Naive thymus-derived CD8-positive, alpha-beta T cell (primary cell): ENCODE results near the gene CCDC180. TPM values are rescaled to one million over a fixed set of nuclear protein-coding genes. Genes with fewer than 3 reads are reported as not detected.

Experiments
- ATAC-seq, 2 donors: fragments of 150-1000 bp; cut with Tn5 transposase in 1 of 2; sonication (Bioruptor Pico), chemical (Tn5 transposase) in 1 of 2; 1 replicate in 1 of 2; 2 replicates in 1 of 2; pipeline ENCODE4 v1.10.0; 2021; ENCODE audit warnings: mild to moderate bottlenecking in 2 of 2, moderate library complexity in 2 of 2
- POLR2A ChIA-PET: fragments of 350-600 bp; sonication (Branson Sonifier 250); formaldehyde crosslinking; loops from one replicate; lab custom pipeline; 2021; ENCODE audit warnings: antibody characterized with exemption; lab: Charles Lee
- DNase-seq, 10 donors: peaks; one replicate each; pipeline versions ENCODE4 v3.0.0 to v3.0.0-alpha.2; 2020 to 2022
- H3K27ac Mint-ChIP-seq, 10 donors: one replicate each; pipeline ENCODE4 v1.8.0; 2020 to 2022; ENCODE audit warnings: mild to moderate bottlenecking in 10 of 10, mixed read lengths in 10 of 10, moderate library complexity in 4 of 10, inconsistent platforms in 1 of 10
- H3K27me3 Mint-ChIP-seq, 5 donors: one replicate each; pipeline ENCODE4 v1.8.0; 2021 to 2022; ENCODE audit warnings: mixed read lengths in 5 of 5
- H3K36me3 Mint-ChIP-seq, 3 donors: one replicate each; pipeline ENCODE4 v1.8.0; 2020 to 2022; ENCODE audit warnings: mixed read lengths in 3 of 3, mild to moderate bottlenecking in 2 of 3, inconsistent platforms in 1 of 3
- H3K4me1 Mint-ChIP-seq, 4 donors: one replicate each; pipeline ENCODE4 v1.8.0; 2021 to 2022; ENCODE audit warnings: mixed read lengths in 4 of 4
- H3K4me3 Mint-ChIP-seq, 10 donors: one replicate each; pipeline ENCODE4 v1.8.0; 2020 to 2022; ENCODE audit warnings: mild to moderate bottlenecking in 10 of 10, mixed read lengths in 10 of 10, moderate library complexity in 6 of 10, inconsistent platforms in 1 of 10
- H3K9me3 Mint-ChIP-seq, 9 donors: one replicate each; pipeline ENCODE4 v1.8.0; 2020 to 2022; ENCODE audit warnings: mixed read lengths in 9 of 9, mild to moderate bottlenecking in 3 of 9, inconsistent platforms in 1 of 9, moderate library complexity in 1 of 9
- polyA plus RNA-seq, 3 donors: library from polyadenylated mRNA; unstranded; fragments of 300-500 nt; fragmentation: Illumina TruSeq; gene quantifications; one replicate each; pipeline ENCODE4 v1.2.3, GENCODE V29; 2021
- total RNA-seq, 8 experiments: library from RNA in 2 of 8; stranded (reverse) in 2 of 8; gene quantifications; one replicate each; pipeline ENCODE4 v1.2.3 and lab custom pipeline; 2021 to 2026

The CCDC180 gene
- total and polyA plus RNA-seq, 5 experiments from 2014 or later = 0.10 to 17.8 (median 6.4) TPM; not detected in 1

- POLR2A ChIA-PET = no interaction called here
- Mint-ChIP-seq H3K27me3 (no peaks in the 10 kb centered on the region), H3K4me3 (no peak overlapping the region), H3K27ac (no peak overlapping the region), H3K36me3 (peaks cover 29 to 50% (median 37%) of the 10 kb centered on the region in 3 donors), H3K9me3 (peaks cover 11 to 46% (median 29%) of the 10 kb centered on the region in 9 donors), H3K4me1 (no peaks in the 10 kb centered on the region)
- DNase-seq (no peak), ATAC-seq (no peak)
Observed at GRCh38 chr9:97297889-97298288, 9.6 kb upstream of the CCDC180 start.

GRCh38 chr9:97299809-97300414, 7.5 kb upstream of the CCDC180 start:
- H3K4me3 Mint-ChIP-seq = no peak overlapping the region
- no peaks in the 10 kb centered on the region for H3K4me1 Mint-ChIP-seq
- H3K27ac Mint-ChIP-seq = no peak overlapping the region
- ATAC-seq = no peak
- H3K36me3 Mint-ChIP-seq = peaks cover 16 to 44% (median 41%) of the 10 kb centered on the region in 3 donors
- POLR2A ChIA-PET = no interaction called here
- H3K9me3 Mint-ChIP-seq = peaks cover 14 to 63% (median 35%) of the 10 kb centered on the region in 9 donors
- DNase-seq = no peak
- peaks cover 0 to 4% (median 0%) of the 10 kb centered on the region in 5 donors for H3K27me3 Mint-ChIP-seq

GRCh38 chr9:97300586-97300985, 6.9 kb upstream of the CCDC180 start:
- H3K27ac Mint-ChIP-seq = no peak overlapping the region
- no peaks in the 10 kb centered on the region for H3K4me1 Mint-ChIP-seq
- POLR2A ChIA-PET = no interaction called here
- H3K9me3 Mint-ChIP-seq = peaks cover 14 to 68% (median 35%) of the 10 kb centered on the region in 9 donors
- ATAC-seq = no peak
- H3K27me3 Mint-ChIP-seq = peaks cover 0 to 5% (median 3%) of the 10 kb centered on the region in 5 donors
- no peak overlapping the region for H3K4me3 Mint-ChIP-seq
- H3K36me3 Mint-ChIP-seq = peaks cover 10 to 40% (median 35%) of the 10 kb centered on the region in 3 donors
- DNase-seq = no peak

GRCh38 chr9:97301974-97302373, 5.5 kb upstream of the CCDC180 start:
- POLR2A ChIA-PET = no interaction called here
- peaks cover 0 to 11% (median 7%) of the 10 kb centered on the region in 5 donors for H3K27me3 Mint-ChIP-seq
- DNase-seq = no peak
- peaks cover 14 to 62% (median 34%) of the 10 kb centered on the region in 9 donors for H3K9me3 Mint-ChIP-seq
- H3K4me1 Mint-ChIP-seq = no peaks in the 10 kb centered on the region
- H3K36me3 Mint-ChIP-seq = peaks cover 6 to 30% (median 22%) of the 10 kb centered on the region in 3 donors
- no peak for ATAC-seq
- no peak overlapping the region for H3K27ac Mint-ChIP-seq
- H3K4me3 Mint-ChIP-seq = no peak overlapping the region

- ATAC-seq (no peak), DNase-seq (no peak)
- Mint-ChIP-seq H3K4me3 (no peak overlapping the region), H3K4me1 (no peaks in the 10 kb centered on the region), H3K9me3 (peaks cover 0 to 44% (median 18%) of the 10 kb centered on the region in 9 donors), H3K27me3 (peaks cover 0 to 11% (median 7%) of the 10 kb centered on the region in 5 donors), H3K27ac (no peak overlapping the region), H3K36me3 (peaks cover 2 to 19% (median 12%) of the 10 kb centered on the region in 3 donors)
- POLR2A ChIA-PET = no interaction called here
Observed at GRCh38 chr9:97304586-97304985, 2.9 kb upstream of the CCDC180 start.

GRCh38 chr9:97305501-97306298, 1.8 kb upstream of the CCDC180 start:
- Mint-ChIP-seq H3K27ac (no peak overlapping the region), H3K36me3 (peaks cover 11 to 19% (median 19%) of the 10 kb centered on the region in 3 donors), H3K9me3 (peaks cover 0 to 44% (median 16%) of the 10 kb centered on the region in 9 donors), H3K4me3 (no peak overlapping the region), H3K4me1 (no peaks in the 10 kb centered on the region), H3K27me3 (peaks cover 0 to 11% (median 7%) of the 10 kb centered on the region in 5 donors)
- ATAC-seq = no peak
- POLR2A ChIA-PET = no interaction called here
- DNase-seq = no peak

GRCh38 chr9:97307091-97307490, 368 bp upstream of the CCDC180 start:
- DNase-seq (no peak), ATAC-seq (no peak)
- peaks cover 0 to 11% (median 7%) of the 10 kb centered on the region in 5 donors for H3K27me3 Mint-ChIP-seq
- no peak overlapping the region for H3K27ac Mint-ChIP-seq
- H3K4me3 Mint-ChIP-seq = no peak overlapping the region
- peaks cover 0 to 33% (median 12%) of the 10 kb centered on the region in 9 donors for H3K9me3 Mint-ChIP-seq
- H3K4me1 Mint-ChIP-seq = no peaks in the 10 kb centered on the region
- H3K36me3 Mint-ChIP-seq = peaks cover 15 to 20% (median 16%) of the 10 kb centered on the region in 3 donors
- POLR2A ChIA-PET = no interaction called here

GRCh38 chr9:97309260-97309659, 1.8 kb downstream of the CCDC180 start:
- Mint-ChIP-seq H3K27me3 (peaks cover 0 to 11% (median 7%) of the 10 kb centered on the region in 5 donors), H3K4me3 (no peak overlapping the region), H3K4me1 (no peaks in the 10 kb centered on the region), H3K27ac (no peak overlapping the region), H3K36me3 (peaks cover 9 to 31% (median 26%) of the 10 kb centered on the region in 3 donors), H3K9me3 (peaks cover 0 to 12% (median 3%) of the 10 kb centered on the region in 9 donors)
- POLR2A ChIA-PET = no interaction called here
- no peak for DNase-seq
- no peak for ATAC-seq

GRCh38 chr9:97310023-97310422, 2.6 kb downstream of the CCDC180 start:
- Mint-ChIP-seq H3K4me1 (no peaks in the 10 kb centered on the region), H3K36me3 (peaks cover 5 to 38% (median 29%) of the 10 kb centered on the region in 3 donors), H3K27ac (no peak overlapping the region), H3K9me3 (peaks cover 0 to 9% (median 0%) of the 10 kb centered on the region in 9 donors), H3K4me3 (no peak overlapping the region), H3K27me3 (peaks cover 0 to 11% (median 5%) of the 10 kb centered on the region in 5 donors)
- no peak for DNase-seq
- ATAC-seq = no peak
- POLR2A ChIA-PET = no interaction called here

- POLR2A ChIA-PET = no interaction called here
- peaks cover 0 to 4% (median 1%) of the 10 kb centered on the region in 5 donors for H3K27me3 Mint-ChIP-seq
- ATAC-seq = no peak
- DNase-seq = no peak
- H3K4me3 Mint-ChIP-seq = no peak overlapping the region
- peaks cover 5 to 45% (median 36%) of the 10 kb centered on the region in 3 donors for H3K36me3 Mint-ChIP-seq
- no peak overlapping the region for H3K27ac Mint-ChIP-seq
- H3K4me1 Mint-ChIP-seq = no peaks in the 10 kb centered on the region
- H3K9me3 Mint-ChIP-seq = peaks cover 0 to under 1% (median 0%) of the 10 kb centered on the region in 9 donors
Observed at GRCh38 chr9:97310896-97311295, 3.4 kb downstream of the CCDC180 start.

GRCh38 chr9:97311798-97312500, 4.5 kb downstream of the CCDC180 start:
- DNase-seq = no peak
- Mint-ChIP-seq H3K4me1 (peaks cover 0 to 2% (median 0%) of the 10 kb centered on the region in 4 donors), H3K27ac (no peak overlapping the region), H3K9me3 (no peaks in the 10 kb centered on the region), H3K36me3 (peaks cover 4 to 54% (median 42%) of the 10 kb centered on the region in 3 donors), H3K27me3 (no peaks in the 10 kb centered on the region), H3K4me3 (no peak overlapping the region)
- POLR2A ChIA-PET = no interaction called here
- no peak for ATAC-seq

- POLR2A ChIA-PET = no interaction called here
- Mint-ChIP-seq H3K4me3 (no peak overlapping the region), H3K27me3 (no peaks in the 10 kb centered on the region), H3K9me3 (no peaks in the 10 kb centered on the region), H3K27ac (no peak overlapping the region), H3K4me1 (peaks cover 0 to 2% (median 0%) of the 10 kb centered on the region in 4 donors), H3K36me3 (peaks cover 4 to 59% (median 48%) of the 10 kb centered on the region in 3 donors)
- DNase-seq (no peak), ATAC-seq (no peak)
Observed at GRCh38 chr9:97312556-97312955, 5.1 kb downstream of the CCDC180 start.
